BJ (cell line): ENCODE data around the gene SNRNP200. TPM values are rescaled to one million over a fixed set of nuclear protein-coding genes. Genes with fewer than 3 reads are reported as not detected.
A peak's percentile ranks its signal among the peaks of the same experiment; 100 is the strongest.

Experiments
- CTCF ChIA-PET: fragments of 350-600 bp; formaldehyde crosslinking; extraction: SDS; loops from one replicate; lab custom pipeline; 2021; ENCODE audit warnings: antibody characterized with exemption, inconsistent platforms; lab: Yijun Ruan, JAX
- POLR2A ChIA-PET: fragments of 300-600 bp; sonication (Branson Sonifier 250); formaldehyde crosslinking; extraction: SDS; loops from one replicate; lab custom pipeline; 2021; ENCODE audit warnings: antibody characterized with exemption; lab: Charles Lee
- DNase-seq: peaks from one replicate; pipeline ENCODE4 v3.0.0-alpha.2; 2011; ENCODE audit warnings: low read depth
- H3K27me3 ChIP-seq: 2 replicates; pipeline ENCODE4 v1.6.0; 2011; ENCODE audit warnings: low read length; ENCODE audit not compliant: control insufficient read depth, insufficient read depth
- H3K36me3 ChIP-seq: 2 replicates; pipeline ENCODE4 v1.5.1; 2011; ENCODE audit warnings: low read length; ENCODE audit not compliant: control insufficient read depth, insufficient read depth
- H3K4me3 ChIP-seq: 2 replicates; pipeline ENCODE4 v1.5.1; 2011; ENCODE audit warnings: low read depth, mild to moderate bottlenecking, control low read depth, low read length
- CTCF ChIP-seq: IDR thresholded peaks from 2 replicates; pipeline ENCODE4 v1.5.1; 2011; ENCODE audit warnings: low read depth, mild to moderate bottlenecking, control low read depth, inconsistent platforms, low read length, moderate library complexity; ENCODE audit not compliant: insufficient read depth
- polyA plus RNA-seq: library from polyadenylated mRNA; depleted of rRNA; stranded (reverse); fragments of >200 nt; gene quantifications from 2 replicates; pipeline ENCODE4 v1.2.3, GENCODE V29; 2011

The SNRNP200 gene
- polyA plus RNA-seq, 1 experiment = 111 TPM

GRCh38 chr2:96315400-96316071 is 10.2 kb upstream of the SNRNP200 start:
- POLR2A ChIA-PET = no interaction called here
- no peaks in the 10 kb centered on the region for H3K27me3 ChIP-seq
- peak; percentile 46 for DNase-seq
- no peak overlapping the region for H3K4me3 ChIP-seq
- CTCF ChIA-PET = interaction anchor here (1.2 kb wide), 1 partner anchor 194 kb away, joined by 4 read pairs; no protein-coding TSS in a partner anchor
- no peaks in the 10 kb centered on the region for H3K36me3 ChIP-seq
- TF ChIP-seq CTCF = no peak

DNA sequence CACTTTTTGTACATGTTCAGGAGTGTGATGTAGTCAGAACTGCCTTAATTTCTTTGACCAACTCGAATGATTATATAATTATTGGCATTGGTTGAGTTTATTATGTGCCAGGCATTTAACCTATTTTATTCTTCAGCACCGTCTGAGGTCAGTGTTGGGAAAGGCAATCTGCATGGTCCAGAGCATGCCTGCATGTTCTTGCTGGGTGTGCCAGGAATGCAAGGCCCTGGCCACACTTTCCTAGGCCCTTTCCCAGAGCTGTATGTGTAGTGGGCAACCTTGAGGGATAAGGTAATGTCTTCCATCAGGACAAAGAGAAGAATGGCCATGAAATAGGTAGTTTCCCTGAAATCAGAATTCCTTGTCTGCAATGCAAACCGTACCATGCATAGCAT is 9.7 kb upstream of the SNRNP200 start:
- no peak for TF ChIP-seq CTCF
- ChIA-PET POLR2A (no interaction called here), CTCF (interaction anchor here (1.2 kb wide), 1 partner anchor 194 kb away, joined by 4 read pairs; no protein-coding TSS in a partner anchor)
- Histone ChIP-seq H3K27me3 (no peaks in the 10 kb centered on the region), H3K4me3 (no peak overlapping the region), H3K36me3 (no peaks in the 10 kb centered on the region)
- DNase-seq = no peak

- ChIA-PET POLR2A (no interaction called here), CTCF (interaction anchor here (2.1 kb wide), 1 partner anchor 13 kb away, joined by 6 read pairs; no protein-coding TSS in a partner anchor)
- no peak overlapping the region for H3K4me3 ChIP-seq
- H3K36me3 ChIP-seq = no peaks in the 10 kb centered on the region; the same call in none of the 2 replicates
- no peaks in the 10 kb centered on the region for H3K27me3 ChIP-seq
- TF ChIP-seq CTCF = no peak
- DNase-seq = no peak
Measured at GRCh38 chr2:96308248-96308647, 2.9 kb upstream of the SNRNP200 start.

GRCh38 chr2:96306370-96306769 is 1.0 kb upstream of the SNRNP200 start:
- Histone ChIP-seq H3K27me3 (no peaks in the 10 kb centered on the region), H3K36me3 (peaks cover 5% of the 10 kb centered on the region), H3K4me3 (peak overlapping the region; percentile 86)
- POLR2A ChIA-PET = no interaction called here
- TF ChIP-seq CTCF = no peak
- CTCF ChIA-PET = no interaction called here
- no peak for DNase-seq

DNA sequence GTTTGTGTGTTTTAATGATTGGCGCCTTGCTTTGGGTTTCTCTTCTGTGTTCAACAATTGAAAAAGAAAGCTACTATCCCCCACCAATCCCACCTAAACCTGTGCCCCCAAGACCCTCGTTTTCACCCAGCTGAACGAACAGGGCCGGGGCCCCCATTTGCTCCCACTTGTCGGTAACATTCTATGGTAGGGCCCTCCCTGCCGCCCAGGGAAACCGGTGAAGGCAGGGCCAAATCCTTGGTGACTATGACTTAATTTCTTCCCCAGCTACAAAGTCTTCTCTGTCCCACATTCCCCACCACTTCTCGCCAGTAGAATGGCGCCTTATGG is 598 bp upstream of the SNRNP200 start:
- POLR2A ChIA-PET = no interaction called here
- peaks cover 8% of the 10 kb centered on the region for H3K36me3 ChIP-seq
- CTCF ChIA-PET = interaction anchor here (1.5 kb wide), 1 partner anchor 101 kb away, joined by 3 read pairs; no protein-coding TSS in a partner anchor
- no peak for TF ChIP-seq CTCF
- no peak for DNase-seq
- no peaks in the 10 kb centered on the region for H3K27me3 ChIP-seq
- peak overlapping the region; percentile 86 for H3K4me3 ChIP-seq
